GM10248 (cell line): ENCODE measurements around the gene SUMF1.

Source experiments
- CTCF ChIA-PET: fragments of 300-600 bp; sonication (Branson Sonifier 250); formaldehyde crosslinking; extraction: SDS; loops from one replicate; lab custom pipeline; 2021; ENCODE audit warnings: antibody characterized with exemption; lab: Yijun Ruan, JAX
- POLR2A ChIA-PET: fragments of 350-650 bp; sonication (Branson Sonifier 250); formaldehyde crosslinking; extraction: SDS; loops from one replicate; lab custom pipeline; 2020; ENCODE audit warnings: antibody characterized with exemption; lab: Yijun Ruan, JAX
- DNase-seq: peaks from one replicate; pipeline ENCODE4 v3.0.0; 2012; ENCODE audit errors: extremely low spot score
- TF ChIP-seq, protein P1 (sequence below): IDR thresholded peaks from 2 replicates; pipeline ENCODE4 v1.5.1; 2012; ENCODE audit warnings: mild to moderate bottlenecking, low read depth; ENCODE audit errors: extremely low read depth, missing control alignments, control extremely low read depth

Gene SUMF1

DNA sequence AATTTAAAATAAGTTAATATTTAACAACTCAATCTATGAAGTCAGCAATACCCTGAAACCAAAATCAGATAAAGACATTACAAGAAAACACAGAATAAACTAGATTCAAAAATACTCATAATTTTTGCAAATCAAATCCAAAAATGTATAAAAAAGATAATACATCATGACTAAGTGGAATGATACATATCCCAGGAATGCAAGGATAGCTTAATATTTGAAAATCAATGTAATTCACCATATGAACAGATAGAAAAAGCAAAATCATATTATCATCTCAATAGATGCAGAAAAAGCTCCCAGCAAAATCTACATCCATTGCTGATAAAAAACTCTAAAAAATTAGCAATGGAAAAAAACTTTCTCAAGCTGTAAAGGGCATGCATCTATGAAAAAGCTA lies 93.4 kb downstream of the SUMF1 start:
- POLR2A ChIA-PET = no interaction called here
- DNase-seq = no peak
- CTCF ChIA-PET = interaction anchor here (1.2 kb wide), 1 partner anchor 13 kb away, joined by 4 read pairs; no protein-coding TSS in a partner anchor
- TF ChIP-seq, protein P1, sequence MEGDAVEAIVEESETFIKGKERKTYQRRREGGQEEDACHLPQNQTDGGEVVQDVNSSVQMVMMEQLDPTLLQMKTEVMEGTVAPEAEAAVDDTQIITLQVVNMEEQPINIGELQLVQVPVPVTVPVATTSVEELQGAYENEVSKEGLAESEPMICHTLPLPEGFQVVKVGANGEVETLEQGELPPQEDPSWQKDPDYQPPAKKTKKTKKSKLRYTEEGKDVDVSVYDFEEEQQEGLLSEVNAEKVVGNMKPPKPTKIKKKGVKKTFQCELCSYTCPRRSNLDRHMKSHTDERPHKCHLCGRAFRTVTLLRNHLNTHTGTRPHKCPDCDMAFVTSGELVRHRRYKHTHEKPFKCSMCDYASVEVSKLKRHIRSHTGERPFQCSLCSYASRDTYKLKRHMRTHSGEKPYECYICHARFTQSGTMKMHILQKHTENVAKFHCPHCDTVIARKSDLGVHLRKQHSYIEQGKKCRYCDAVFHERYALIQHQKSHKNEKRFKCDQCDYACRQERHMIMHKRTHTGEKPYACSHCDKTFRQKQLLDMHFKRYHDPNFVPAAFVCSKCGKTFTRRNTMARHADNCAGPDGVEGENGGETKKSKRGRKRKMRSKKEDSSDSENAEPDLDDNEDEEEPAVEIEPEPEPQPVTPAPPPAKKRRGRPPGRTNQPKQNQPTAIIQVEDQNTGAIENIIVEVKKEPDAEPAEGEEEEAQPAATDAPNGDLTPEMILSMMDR = no peak

DNA sequence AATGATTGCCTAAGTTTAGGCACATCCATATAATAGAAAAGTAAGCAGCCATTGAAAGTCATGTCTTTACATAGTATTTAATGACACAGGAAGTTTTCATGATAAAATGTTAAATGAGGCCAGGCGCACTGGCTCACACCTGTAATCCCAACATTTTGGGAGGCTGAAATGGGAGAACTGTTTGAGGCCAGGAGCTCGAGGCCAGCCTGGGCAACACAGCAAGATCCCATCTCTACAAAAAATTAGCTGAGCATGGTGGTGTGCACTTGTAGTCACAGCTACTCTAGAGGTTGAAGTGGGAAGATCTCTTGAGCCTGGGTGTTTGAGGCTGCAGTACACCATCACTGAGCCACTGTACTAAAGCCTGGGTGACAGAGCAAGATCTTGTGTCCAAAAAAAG lies 104.5 kb downstream of the SUMF1 start:
- TF ChIP-seq, protein P1 = no peak
- ChIA-PET POLR2A (no interaction called here), CTCF (interaction anchor here (0.7 to 2.5 kb wide), 4 partner anchors 12 to 270 kb away, joined by 3 to 17 read pairs (median 6); no protein-coding TSS in a partner anchor)
- no peak for DNase-seq

DNA sequence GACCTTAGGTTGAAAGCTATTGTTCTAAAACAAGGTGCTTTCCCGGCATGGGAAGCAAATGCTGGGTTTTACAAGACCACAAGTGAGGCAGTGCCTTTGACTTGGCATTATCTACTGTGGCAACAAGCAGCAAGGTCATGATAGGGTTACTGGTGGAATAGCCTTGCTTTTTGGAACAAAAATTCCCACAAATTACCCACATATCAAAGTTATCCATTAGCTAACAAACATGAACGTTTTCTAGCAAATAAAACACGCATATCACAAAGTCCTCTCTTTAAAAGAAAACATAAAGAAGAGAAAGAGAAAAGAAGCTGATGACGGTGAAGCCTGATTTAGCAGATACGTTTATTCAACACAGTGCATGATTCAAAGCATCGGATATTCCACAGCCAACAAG lies 106.3 kb downstream of the SUMF1 start:
- DNase-seq = no peak
- ChIA-PET POLR2A (no interaction called here), CTCF (interaction anchor here (1.1 to 2.5 kb wide), 7 partner anchors 9 to 333 kb away, joined by 4 to 17 read pairs (median 4); no protein-coding TSS in a partner anchor)
- TF ChIP-seq, protein P1 = no peak

DNA sequence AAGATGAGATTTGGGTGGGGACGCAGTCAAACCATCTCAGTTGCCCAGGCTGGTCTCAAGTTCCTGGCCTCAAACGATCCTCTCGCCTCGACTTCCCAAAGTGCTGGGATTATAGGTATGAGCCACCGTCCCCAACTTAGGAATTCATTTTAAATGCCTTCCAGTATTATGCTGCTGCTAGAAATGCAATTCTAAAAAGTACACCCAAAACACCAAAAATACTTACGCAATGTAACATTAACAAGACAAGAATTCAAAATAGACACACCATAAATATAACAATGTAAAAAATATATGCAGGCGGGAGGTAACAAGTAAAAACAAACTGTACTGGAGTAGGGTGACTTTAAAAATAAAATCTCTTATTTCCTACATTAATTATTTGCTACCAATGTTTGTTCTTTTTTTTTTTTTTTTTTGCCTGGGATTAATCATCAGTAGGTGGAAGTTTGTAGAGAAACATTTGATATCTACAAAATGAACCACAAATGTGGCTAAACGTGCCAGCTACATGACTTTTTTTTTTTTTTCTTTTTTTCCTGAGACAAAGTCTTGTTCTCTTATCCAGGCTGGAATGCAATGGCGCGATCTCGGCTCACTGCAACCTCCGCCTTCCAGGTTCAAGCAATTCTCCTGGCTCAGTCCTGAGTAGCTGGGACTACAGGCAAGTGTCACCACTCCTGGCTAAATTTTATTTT lies 107.1 kb downstream of the SUMF1 start:
- no peak for DNase-seq
- POLR2A ChIA-PET = no interaction called here
- TF ChIP-seq, protein P1 = no peak
- CTCF ChIA-PET = interaction anchor here (0.6 to 2.5 kb wide), 2 partner anchors 9 to 653 kb away, joined by 3 to 17 read pairs; no protein-coding TSS in a partner anchor

DNA sequence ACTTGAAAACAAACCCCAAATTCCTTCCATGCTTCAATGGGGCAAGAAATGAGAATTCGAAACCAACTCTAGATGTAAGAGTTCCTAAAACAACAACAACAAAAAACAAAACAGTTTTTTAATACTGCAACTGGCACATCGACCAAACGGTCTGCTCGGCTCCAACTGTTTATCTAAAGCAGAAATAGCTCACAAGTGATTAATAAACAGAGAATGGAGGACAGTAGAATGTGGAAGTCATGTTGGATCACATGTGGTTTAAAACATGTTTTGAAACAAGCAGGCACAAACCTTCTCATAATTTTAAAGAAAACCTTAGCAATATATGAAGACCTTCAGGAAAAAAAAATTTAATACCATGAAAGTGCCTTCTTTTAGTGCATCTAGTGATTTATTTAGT lies 108.8 kb downstream of the SUMF1 start:
- DNase-seq = no peak
- CTCF ChIA-PET = no interaction called here
- TF ChIP-seq, protein P1 = no peak
- POLR2A ChIA-PET = no interaction called here

DNA sequence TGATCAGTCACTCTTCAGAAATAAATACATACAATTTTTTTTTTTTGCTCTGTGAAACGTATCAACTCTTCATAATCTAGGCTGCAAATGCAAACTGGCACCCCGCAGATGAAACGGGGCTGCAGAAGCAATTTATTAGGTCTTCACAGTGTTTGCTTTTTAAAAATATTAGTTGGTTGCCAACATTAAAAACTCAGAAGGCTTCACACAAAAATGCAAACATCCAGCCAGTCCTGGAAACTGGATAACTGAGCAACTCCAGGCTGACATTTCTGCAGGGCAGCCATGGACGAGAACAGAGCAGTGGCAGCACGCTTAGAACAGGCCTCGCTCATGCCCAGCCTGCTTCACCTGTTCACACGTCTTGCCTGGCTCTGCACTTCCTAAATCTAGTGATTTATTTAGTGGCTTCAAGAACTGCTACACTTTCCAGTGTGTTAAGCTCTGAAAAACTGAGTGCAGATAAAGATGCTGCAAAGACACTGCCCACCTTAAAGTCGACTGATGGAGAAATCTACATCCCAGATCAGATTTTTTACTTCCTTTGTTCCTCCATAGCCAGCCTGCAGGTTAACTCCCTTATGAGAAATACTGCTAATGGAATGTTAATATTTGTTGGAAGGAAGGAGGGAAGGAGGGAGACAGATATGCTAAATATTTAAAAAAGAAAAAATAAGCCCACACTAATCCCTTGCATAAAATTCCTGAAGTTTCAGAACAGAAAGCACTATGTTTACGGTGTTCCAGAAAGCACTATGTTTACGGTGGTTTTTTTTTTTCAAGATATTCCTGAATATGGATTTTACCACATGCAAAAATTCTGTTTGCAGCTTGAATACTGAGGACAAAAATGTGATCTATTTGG lies 110.3 kb downstream of the SUMF1 start:
- TF ChIP-seq, protein P1 = no peak
- ChIA-PET POLR2A (no interaction called here), CTCF (interaction anchor here (0.8 to 1.5 kb wide), 3 partner anchors 277 to 700 kb away, joined by 3 read pairs; no protein-coding TSS in a partner anchor)
- DNase-seq = no peak
